Nephron (organoid): ENCODE measurements around the gene ZFP62.

ENCODE experiments used
- H3K27ac Mint-ChIP-seq, 3 experiments: 2 replicates each; pipeline ENCODE4 v1.8.0; 2020; ENCODE audit warnings: mixed read lengths in 3 of 3, mild to moderate bottlenecking in 2 of 3, moderate library complexity in 1 of 3
- H3K27me3 Mint-ChIP-seq: 2 replicates; pipeline ENCODE4 v1.8.0; 2021; ENCODE audit warnings: low read depth, mild to moderate bottlenecking, moderate library complexity, mixed read lengths
- H3K36me3 Mint-ChIP-seq: 2 replicates; pipeline ENCODE4 v1.8.0; 2020; ENCODE audit warnings: low read depth, mixed read lengths
- H3K4me1 Mint-ChIP-seq: 2 replicates; pipeline ENCODE4 v1.8.0; 2020; ENCODE audit warnings: mixed read lengths
- H3K4me3 Mint-ChIP-seq, 3 experiments: 2 replicates each; pipeline ENCODE4 v1.8.0; 2020; ENCODE audit warnings: mild to moderate bottlenecking in 3 of 3, mixed read lengths in 3 of 3, moderate library complexity in 2 of 3
- H3K9me3 Mint-ChIP-seq: 2 replicates; pipeline ENCODE4 v1.8.0; 2020; ENCODE audit warnings: mixed read lengths
- CTCF ChIP-seq, 3 experiments: fragments of 200-600 bp; sonication (generic); IDR thresholded peaks; one replicate each; pipeline ENCODE4 v1.5.0; 2021; ENCODE audit warnings: antibody characterized with exemption in 3 of 3; ENCODE audit not compliant: unreplicated experiment in 3 of 3

Gene ZFP62

GRCh38 chr5:180860887-180861822 lies at the start of gene ZFP62:
ZFP62 (minus strand) TSS chr5:180861276; CDS start chr5:180861219, 57 bp downstream.
- H3K9me3 Mint-ChIP-seq, result peaks cover under 1% of the 10 kb centered on the region

GRCh38 chr5:180910735-180911134 lies 49.7 kb upstream of the ZFP62 start:
- peak overlapping the region in 2 of 3 experiments; percentile 19 to 66 for H3K27ac Mint-ChIP-seq
- TF ChIP-seq CTCF (IDR thresholded peaks at IDR 0.05; ENCODE audit: unreplicated experiment in 3 of 3), result no peak
- H3K36me3 Mint-ChIP-seq, result no peaks in the 10 kb centered on the region
- H3K4me1 Mint-ChIP-seq, result peaks cover 7% of the 10 kb centered on the region
- peaks cover 3% of the 10 kb centered on the region for H3K9me3 Mint-ChIP-seq
- H3K4me3 Mint-ChIP-seq, result no peak overlapping the region
- no peaks in the 10 kb centered on the region for H3K27me3 Mint-ChIP-seq

More at GRCh38 chr5:180860887-180861822, at the start of gene ZFP62:
- Mint-ChIP-seq H3K27me3 (no peaks in the 10 kb centered on the region), H3K27ac (peak within 1 kb of the TSS; percentile 84 to 95 (median 90)), H3K4me1 (peaks cover 26% of the 10 kb centered on the region), H3K4me3 (peak within 1 kb of the TSS; percentile 88 to 97 (median 90)), H3K36me3 (peaks cover 22% of the 10 kb centered on the region)
- TF ChIP-seq CTCF (IDR thresholded peaks at IDR 0.05; ENCODE audit: unreplicated experiment in 3 of 3), result no peak

GRCh38 chr5:180910182-180910581 lies 49.1 kb upstream of the ZFP62 start:
- Mint-ChIP-seq H3K27me3 (no peaks in the 10 kb centered on the region), H3K9me3 (peaks cover 3% of the 10 kb centered on the region), H3K27ac (peak overlapping the region in 2 of 3 experiments; percentile 19 to 66), H3K4me3 (no peak overlapping the region), H3K36me3 (no peaks in the 10 kb centered on the region), H3K4me1 (peaks cover 7% of the 10 kb centered on the region)
- no peak for TF ChIP-seq CTCF (IDR thresholded peaks at IDR 0.05; ENCODE audit: unreplicated experiment in 3 of 3)

- Mint-ChIP-seq H3K27me3 (no peaks in the 10 kb centered on the region), H3K4me1 (peaks cover 7% of the 10 kb centered on the region), H3K36me3 (no peaks in the 10 kb centered on the region), H3K27ac (no peak overlapping the region), H3K4me3 (no peak overlapping the region), H3K9me3 (peaks cover 3% of the 10 kb centered on the region)
- no peak for TF ChIP-seq CTCF (IDR thresholded peaks at IDR 0.05; ENCODE audit: unreplicated experiment in 3 of 3)
These were observed 48.7 kb upstream of the ZFP62 start for GRCh38 chr5:180909782-180910181.

GRCh38 chr5:180908998-180909731 lies 48.1 kb upstream of the ZFP62 start:
- Mint-ChIP-seq H3K9me3 (peaks cover 3% of the 10 kb centered on the region), H3K4me3 (no peak overlapping the region), H3K27ac (no peak overlapping the region), H3K4me1 (peaks cover 7% of the 10 kb centered on the region), H3K27me3 (no peaks in the 10 kb centered on the region), H3K36me3 (no peaks in the 10 kb centered on the region)
- TF ChIP-seq CTCF (IDR thresholded peaks at IDR 0.05; ENCODE audit: unreplicated experiment in 3 of 3), result no peak
